Posterior vena cava (tissue), 2 donors: ENCODE data around the gene TLE5. TPM values are rescaled to one million over a fixed set of nuclear protein-coding genes. Genes with fewer than 3 reads are reported as not detected.

Source experiments
- DNase-seq: peaks from one replicate; pipeline ENCODE4 v3.0.0-alpha.2; 2020; ENCODE audit warnings: low spot score
- intact Hi-C, 2 donors: fragments of 100-400 bp; cut with DNase I; formaldehyde crosslinking; loops; one replicate each; pipeline versions ENCODE4 v1.14.1 to v1.14.2; 2022 to 2023
- total RNA-seq, 2 donors: library from RNA; stranded (reverse); fragmentation: NEBNext Ultra II Directional; extraction: Animal tissue kit (Norgen Biotek cat#: 25700); gene quantifications; one replicate each; pipeline ENCODE4 v1.2.1, GENCODE V29; 2021
- donor health status: DM: yes; HTN: yes; CAD: no.
- donor health status: DM: yes; HTN: yes; CAD: no.

TLE5 gene
- total RNA-seq, 2 donors from 2014 or later, result 344 to 424 TPM

DNA sequence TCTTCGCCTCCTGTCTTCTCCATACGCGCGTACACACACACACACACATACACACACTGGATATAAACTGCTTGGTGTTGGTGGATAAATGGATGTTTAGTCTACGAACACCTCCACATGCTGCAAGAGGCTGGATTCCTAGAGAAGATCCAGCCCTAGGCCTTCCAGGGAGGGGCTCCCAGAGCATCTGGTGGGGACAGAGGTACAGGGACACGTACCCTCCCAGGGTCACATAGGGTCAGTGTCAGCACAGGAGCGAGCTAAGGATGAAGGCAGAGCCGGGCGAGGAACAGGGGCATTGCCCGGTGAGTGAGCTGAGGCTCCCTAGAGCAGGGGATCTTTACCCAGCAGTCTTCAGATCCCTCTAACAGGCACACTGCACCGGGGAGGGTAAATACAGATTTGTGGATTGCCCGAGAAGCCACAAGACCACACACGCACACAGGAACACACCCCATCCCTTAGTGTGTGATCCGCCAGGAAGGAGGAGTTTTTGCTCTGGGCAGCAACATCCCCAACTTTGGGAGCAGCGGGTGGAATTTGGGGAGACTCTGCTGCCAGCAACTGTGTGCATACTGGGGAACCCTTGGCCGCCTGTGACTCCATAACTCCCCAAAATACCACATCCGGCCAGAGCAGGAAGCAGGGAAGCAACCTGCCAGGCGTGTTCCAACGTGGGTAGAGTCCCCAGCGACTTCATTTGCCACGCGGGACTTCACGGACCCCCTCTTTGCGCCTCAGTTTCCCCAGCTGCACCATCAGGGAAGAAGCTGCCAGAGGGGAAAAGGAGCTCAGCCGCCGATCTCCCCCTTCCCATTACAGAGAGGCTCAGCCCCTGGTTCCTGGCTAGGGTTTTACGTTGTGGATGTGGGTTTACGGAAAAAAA lies 27.4 kb downstream of the TLE5 start:
- intact Hi-C loops, result loop anchor here (5.0 kb wide), 3 partner anchors 48 to 1218 kb away; partner anchors contain the start of gene TLE6 (in 1 of the 2)
- DNase-seq, result no peak

- intact Hi-C loops, result loop anchor here in 1 of 2 donors (5.0 kb wide), 1 partner anchor 47 kb away; no protein-coding TSS in a partner anchor
- DNase-seq, result no peak
Observed at GRCh38 chr19:3034406-3034655, 28.0 kb downstream of the TLE5 start.

GRCh38 chr19:3033595-3034405 lies 28.5 kb downstream of the TLE5 start:
- intact Hi-C loops, result loop anchor here in 1 of 2 donors (5.0 kb wide), 1 partner anchor 46 kb away; no protein-coding TSS in a partner anchor
- DNase-seq, result no peak

DNA sequence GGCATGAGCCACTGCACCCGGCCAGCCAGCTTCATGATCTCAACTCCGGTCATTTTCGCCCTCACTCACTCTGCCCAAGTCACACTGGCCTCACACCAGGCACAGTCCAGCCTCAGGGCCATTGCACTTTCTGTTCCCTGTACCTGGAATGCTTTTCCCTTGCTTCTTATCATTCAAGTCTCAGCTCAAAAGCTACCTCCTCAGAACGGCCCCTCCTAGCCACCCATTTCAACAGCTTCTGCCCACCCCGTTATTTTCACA lies 30.8 kb downstream of the TLE5 start:
- intact Hi-C loops, result loop anchor here in 1 of 2 donors (5.0 kb wide), 1 partner anchor 44 kb away; no protein-coding TSS in a partner anchor

DNA sequence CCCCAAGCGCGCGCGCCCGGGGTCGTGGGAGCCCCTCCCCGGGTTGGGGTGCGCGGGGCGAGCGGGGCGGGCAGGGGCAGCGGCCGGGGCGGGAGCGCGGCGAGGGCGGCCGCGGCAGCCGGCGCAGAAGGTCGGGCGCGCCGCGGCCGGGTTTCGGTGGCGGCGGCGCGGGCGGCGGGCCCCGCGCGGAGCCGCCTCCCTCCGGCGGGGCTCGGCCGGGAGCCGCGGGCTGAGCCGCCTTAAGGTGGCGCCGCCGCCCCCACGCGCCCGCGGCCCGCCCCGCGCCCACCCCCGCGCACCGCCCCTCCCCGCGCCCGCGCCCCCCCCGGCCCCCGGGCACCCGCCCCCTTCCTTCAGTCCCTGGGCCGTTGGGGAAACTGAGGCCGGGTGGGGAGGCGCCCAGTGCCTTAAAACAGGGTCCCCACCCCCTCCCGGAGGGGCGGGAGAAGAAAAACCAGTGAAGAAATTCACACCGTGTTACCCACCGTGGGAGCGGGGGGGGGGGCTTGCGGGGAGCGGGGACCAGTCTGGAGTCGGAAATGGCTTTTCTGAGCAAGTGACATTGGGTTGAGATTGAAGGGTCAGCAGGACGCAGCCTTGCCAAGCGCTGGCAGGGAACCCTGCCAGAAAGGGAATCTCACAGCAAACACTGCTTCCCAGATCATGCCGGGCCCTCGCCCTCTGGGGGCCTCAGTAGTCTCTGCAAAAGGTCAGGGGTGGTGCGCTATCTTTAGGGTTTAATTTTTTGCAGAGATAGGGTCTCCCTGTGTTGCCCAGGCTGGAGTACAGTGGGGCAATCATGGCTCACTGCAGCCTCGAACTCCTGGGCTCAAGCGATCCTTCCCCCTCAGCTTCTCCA lies 33.0 kb downstream of the TLE5 start, which contains the start of gene TLE2:
Gene TLE2 (minus strand): TSS at position 216 of the 859 bp plus-strand sequence. CDS start 376 bp downstream, outside the sequence.
- intact Hi-C loops, result no loop called here

More for the DNA sequence above, 30.8 kb downstream of the TLE5 start:
- DNase-seq, result no peak

DNA sequence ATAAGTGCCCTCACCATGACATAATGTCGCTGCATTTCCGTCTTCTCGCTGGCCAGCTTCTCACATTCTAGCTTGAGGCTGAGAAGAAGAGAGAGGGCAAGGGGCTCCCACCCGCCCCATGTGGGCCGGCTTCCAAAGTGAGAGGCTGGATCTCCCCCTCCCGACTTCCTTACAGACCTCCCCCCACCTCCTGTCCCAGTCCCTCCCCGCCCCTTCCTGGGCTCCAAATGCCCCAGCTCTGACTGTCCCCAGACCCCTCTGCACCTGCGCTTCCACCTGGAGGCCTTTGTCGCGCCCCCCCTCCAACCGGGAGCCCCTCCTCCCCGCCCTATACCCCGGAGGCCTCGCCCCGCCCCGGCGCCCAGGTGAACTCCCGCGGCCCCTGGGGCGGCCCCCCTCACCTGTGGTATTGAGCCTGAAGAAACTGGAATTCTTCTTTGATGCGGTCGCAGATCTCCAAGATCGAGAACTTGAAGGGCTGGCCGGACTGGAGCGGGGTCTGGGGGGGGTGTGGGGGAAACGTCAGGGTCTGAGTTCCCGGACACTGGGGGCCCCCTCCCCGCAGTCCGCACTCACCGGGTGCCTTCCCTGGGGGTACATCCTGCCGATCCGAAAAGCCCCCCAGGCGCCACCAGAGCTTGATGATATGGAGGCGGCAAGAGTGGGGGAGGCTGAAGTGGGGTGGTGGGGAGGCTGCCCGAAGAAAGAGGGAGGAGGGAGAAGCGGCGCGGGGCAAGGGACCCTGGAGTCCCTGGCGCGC lies 33.8 kb downstream of the TLE5 start:
- intact Hi-C loops, result no loop called here
- no peak for DNase-seq

More for the DNA sequence above, 33.0 kb downstream of the TLE5 start, which contains the start of gene TLE2:
- no peak for DNase-seq

DNA sequence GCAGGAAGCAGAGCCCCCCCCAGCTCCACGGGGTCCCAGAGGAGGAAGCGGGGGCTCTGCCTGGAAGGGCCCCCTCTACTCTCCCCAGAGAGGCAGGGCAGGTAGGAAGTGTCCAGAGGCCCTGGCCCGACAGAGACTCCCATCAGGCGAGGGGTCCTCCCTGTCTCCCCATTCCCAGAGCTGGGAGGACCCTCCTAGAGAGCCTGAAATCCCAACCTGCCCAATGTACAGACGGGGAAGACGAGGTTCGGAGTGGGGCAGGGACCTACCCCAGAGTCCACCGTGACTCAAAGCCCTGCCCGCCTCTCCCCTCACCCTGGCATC lies 34.4 kb downstream of the TLE5 start:
- intact Hi-C loops, result no loop called here
- DNase-seq, result no peak

DNA sequence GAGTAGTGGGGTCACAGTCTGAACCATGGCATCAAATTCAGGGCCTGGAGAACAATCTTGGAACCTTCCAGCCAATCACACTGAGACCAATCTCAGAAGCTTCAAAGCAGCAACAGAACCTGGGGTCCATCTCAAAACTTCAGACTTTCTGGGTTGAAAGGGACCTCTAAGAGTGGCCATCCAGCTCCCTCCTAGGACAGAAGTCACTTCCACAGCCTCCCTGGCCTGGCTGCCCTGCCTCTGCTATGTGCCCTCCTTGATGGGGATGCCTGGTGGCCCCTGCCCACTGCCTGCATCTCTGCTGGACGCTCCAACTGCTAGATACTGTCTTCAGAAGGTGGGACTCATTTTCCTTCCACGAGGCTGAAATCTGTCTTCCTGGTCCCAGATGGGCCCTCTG lies 35.0 kb downstream of the TLE5 start:
- no peak for DNase-seq
- intact Hi-C loops, result no loop called here

DNA sequence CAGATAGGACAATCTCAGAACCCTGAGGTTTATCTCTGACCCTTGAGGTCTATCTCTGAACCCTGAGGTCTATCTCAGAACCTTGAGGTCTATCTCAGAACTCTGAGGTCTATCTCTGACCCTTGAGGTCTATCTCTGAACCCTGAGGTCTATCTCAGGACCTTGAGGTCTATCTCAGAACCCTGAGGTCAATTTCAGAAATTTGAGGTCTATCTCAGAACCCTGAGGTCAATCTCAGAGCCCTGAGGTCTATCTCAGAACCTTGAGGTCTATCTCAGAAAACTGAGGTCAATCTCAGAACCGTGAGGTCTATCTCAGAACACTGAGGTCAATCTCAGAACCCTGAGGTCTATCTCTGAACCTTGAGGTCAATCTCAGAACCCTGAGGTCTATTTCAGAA lies 35.5 kb downstream of the TLE5 start:
- intact Hi-C loops, result no loop called here
- no peak for DNase-seq

DNA sequence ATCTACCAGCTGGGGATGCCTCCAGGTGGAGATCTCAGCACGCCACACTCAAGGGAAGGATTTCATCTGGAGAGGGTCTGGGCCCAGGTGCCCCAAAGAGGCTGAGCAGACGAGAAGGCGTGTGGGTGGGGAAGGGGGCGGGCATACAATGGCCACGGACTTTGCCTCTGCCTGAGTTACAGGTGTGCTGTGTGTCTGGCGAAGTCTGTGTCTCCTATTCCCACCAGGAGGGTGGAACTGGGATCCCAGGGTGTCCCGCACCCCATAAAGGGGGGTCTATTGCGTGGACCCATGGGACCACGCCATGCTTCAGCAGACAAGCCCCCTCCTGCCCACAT lies 36.8 kb downstream of the TLE5 start:
- intact Hi-C loops, result no loop called here
- DNase-seq, result no peak

- no peak for DNase-seq
- intact Hi-C loops, result no loop called here
Observed at GRCh38 chr19:3024870-3025548, 37.3 kb downstream of the TLE5 start.

DNA sequence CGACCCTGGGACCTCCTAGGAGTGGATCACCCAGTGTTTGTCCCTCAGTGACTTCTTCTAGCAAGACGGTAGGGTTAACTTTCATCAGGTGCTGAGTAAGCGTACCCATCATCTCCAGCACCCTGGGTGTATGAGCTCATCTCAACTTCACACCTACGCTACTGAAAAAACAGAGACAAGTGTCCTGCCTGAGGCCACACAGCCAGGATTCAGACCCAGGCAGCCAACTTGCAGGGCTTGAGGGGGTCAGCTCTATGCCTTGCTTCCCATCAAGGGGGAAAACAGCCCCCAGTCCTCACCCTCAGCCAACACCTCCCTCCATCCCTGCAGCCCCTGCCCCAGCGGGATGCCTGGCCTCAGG lies 37.8 kb downstream of the TLE5 start:
- DNase-seq, result no peak
- intact Hi-C loops, result no loop called here

- intact Hi-C loops, result no loop called here
- no peak for DNase-seq
Observed at GRCh38 chr19:3020321-3020960, 41.9 kb downstream of the TLE5 start.

GRCh38 chr19:3019211-3019854 lies 43.0 kb downstream of the TLE5 start:
- no peak for DNase-seq
- intact Hi-C loops, result no loop called here

DNA sequence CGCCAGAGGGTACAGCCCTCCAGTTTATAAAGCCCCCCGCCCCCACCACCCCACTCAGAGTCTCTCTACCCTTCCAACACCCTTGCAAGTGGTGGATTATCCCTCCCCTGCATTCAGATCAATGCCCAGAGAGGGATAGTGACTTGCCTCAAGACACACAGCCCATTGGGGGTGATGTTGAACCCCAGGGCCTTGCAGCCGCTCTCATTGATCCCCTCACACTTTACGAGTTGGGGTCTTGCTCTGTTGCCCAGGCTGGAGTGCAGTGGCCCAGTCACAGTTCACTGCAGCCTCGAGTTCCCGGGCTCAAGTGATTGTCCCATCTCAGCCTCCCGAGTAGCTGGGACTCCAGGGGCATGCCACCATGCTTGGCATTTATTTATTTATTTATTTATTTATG lies 44.4 kb downstream of the TLE5 start:
- DNase-seq, result no peak
- intact Hi-C loops, result no loop called here

DNA sequence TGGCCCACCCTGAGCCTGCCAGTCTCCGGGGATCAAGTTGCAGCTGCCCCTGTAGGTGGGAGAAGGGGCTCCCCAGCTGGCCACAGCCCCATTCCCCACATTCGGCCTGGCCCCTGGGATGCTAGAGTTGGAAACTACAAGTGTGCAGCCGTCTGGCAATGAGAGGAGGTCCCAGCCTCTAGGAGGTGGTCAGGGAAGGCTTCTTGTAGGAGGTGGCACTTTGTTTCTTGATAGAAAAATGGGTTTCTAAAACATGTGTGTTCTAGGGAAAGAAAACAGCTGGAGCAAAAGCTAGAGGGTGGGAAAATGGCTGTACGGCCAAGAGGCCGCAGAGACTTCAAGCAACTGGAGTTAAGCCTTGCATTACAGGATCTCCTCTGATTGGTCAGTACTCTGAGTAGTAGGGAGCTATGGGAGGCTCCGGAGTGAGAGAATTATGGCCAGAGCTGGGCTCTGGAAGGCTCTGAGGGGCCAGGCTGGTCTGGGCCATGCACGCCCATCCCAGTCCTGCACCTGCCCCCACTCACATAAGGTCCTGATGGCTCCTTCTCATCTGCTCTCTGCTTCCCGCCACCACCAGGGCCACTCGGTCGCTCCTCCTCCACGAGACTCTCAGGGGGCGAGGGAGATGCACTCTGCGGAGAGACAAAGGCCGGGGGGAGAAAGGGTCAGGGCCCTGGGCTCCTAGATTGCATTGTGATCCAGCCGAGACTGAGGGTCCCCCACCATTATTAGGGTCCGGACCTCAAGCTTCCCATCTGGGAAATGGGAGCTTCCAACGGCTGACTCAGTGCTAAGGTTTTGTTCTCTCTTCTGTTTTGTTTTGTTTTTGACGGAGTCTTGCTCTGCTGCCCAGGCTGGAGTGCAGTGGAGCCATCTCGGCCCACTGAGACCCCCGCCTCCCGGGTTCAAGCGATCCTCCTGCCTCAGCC lies 46.9 kb downstream of the TLE5 start:
- intact Hi-C loops, result no loop called here
- DNase-seq, result no peak

DNA sequence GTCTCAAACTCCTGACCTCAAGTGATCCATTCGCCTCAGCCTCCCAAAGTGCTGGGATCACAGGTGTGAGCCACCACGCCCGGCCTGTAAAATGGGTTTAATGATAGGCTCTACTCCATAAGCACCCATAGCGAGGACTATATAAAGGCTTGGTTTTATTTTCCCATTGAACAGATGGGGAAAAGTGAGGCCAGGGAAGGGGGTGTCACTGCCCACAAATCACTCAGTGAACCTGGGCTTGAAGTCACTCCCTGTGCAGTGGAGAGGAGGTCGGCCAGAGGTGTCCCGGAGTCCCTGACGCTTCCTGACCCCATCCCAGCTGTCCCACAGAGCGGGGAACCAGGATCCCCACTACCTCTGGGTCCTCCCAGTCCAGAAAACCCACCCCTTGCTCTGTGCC lies 48.2 kb downstream of the TLE5 start:
- intact Hi-C loops, result no loop called here
- DNase-seq, result no peak
